SK-N-MC (cell line): ENCODE measurements around the gene KDM4B.

Source experiments
- EZH2 ChIP-seq: fragments of 200-600 bp; sonication (generic); IDR thresholded peaks from one replicate; pipeline ENCODE4 v1.6.1; 2017; ENCODE audit warnings: antibody characterized with exemption
- FOXP2 ChIP-seq: optimal IDR thresholded peaks from 2 replicates; pipeline ENCODE3; 2011; ENCODE audit warnings: mild to moderate bottlenecking, moderate library complexity; ENCODE audit not compliant: insufficient read depth; ENCODE audit errors: extremely low read length, control extremely low read depth
- POLR2AphosphoS5 ChIP-seq: IDR thresholded peaks from 2 replicates; pipeline ENCODE4 v1.6.1; 2012; ENCODE audit warnings: mild to moderate bottlenecking, low read depth, low read length, borderline replicate concordance

- TF ChIP-seq EZH2 = no peak
- no peak for TF ChIP-seq POLR2AphosphoS5
- no peak for TF ChIP-seq FOXP2
Measured at GRCh38 chr19:5113633-5114586, 145.0 kb downstream of the KDM4B start.
